Measurements from ENCODE around the gene NUDT8. TPM values are rescaled to one million over a fixed set of nuclear protein-coding genes. Genes with fewer than 3 reads are reported as not detected.

The NUDT8 gene
- total and polyA plus RNA-seq, 9 of the 15 experiments (the other 6 are each of a cell fraction or from before 2014, with no cell fraction given) = 0.23 to 27.8 (median 5.0) TPM

DNA sequence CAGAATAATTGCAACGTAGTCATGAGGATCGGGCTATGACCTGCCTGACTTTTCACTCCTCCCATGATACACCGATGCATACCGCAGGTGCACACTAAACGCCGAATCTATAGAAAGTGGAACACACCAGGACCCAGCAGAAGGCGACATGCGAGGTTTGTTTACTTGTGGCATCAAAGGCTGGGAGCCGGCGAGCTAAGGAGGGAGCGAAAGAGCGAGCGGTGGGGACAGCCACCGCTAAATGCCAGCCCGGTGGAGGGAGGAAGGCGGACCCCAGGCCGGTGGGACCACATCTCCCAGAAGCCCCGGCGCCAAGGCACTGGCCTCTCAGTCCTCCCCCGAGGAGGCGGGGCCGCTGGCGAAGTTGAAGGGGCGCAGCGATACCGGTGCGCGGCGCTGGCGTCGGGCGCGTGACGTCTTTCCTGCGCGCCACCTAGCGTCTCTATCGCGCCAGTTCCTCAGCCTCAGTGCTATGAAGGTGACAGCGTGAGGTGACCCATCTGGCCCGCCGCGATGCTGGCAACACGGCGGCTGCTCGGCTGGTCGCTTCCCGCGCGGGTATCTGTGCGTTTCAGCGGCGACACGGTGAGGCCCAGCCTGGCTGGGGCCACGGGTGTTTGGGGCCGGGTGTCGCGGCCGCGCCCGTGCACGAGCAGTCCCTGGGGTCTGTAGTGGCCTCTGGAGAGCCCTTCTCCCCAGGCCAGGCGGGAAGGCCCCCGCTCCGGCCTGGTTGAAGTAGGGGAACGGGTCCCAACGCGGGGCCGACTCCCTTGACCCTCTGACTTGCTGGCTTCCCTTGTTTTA, 23.0 kb downstream of the NUDT8 start, which contains the start of gene NDUFV1 (continued):
- TF ChIP-seq C11orf30 (IDR thresholded peaks at IDR 0.05; ENCODE audit: low read depth) = peak; percentile 99
- peak; percentile 67 to 92 for TF ChIP-seq MNT (conservative IDR thresholded peaks at IDR 0.05)
- TF ChIP-seq, protein P1, sequence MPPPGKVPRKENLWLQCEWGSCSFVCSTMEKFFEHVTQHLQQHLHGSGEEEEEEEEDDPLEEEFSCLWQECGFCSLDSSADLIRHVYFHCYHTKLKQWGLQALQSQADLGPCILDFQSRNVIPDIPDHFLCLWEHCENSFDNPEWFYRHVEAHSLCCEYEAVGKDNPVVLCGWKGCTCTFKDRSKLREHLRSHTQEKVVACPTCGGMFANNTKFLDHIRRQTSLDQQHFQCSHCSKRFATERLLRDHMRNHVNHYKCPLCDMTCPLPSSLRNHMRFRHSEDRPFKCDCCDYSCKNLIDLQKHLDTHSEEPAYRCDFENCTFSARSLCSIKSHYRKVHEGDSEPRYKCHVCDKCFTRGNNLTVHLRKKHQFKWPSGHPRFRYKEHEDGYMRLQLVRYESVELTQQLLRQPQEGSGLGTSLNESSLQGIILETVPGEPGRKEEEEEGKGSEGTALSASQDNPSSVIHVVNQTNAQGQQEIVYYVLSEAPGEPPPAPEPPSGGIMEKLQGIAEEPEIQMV (tag; conservative IDR thresholded peaks at IDR 0.05; ENCODE audit: low read depth) = no peak
- peak; percentile 84 for TF ChIP-seq KHSRP (IDR thresholded peaks at IDR 0.05)
- 0 out of 2 replicates have a peak, but pooled peaks have one; percentile 74 for TF ChIP-seq KLF13 (tag; IDR thresholded peaks at IDR 0.05; ENCODE audit: borderline replicate concordance, low read depth)
- no peak for TF ChIP-seq COPS2 (conservative IDR thresholded peaks at IDR 0.05)
- TF ChIP-seq NFRKB (IDR thresholded peaks at IDR 0.05; ENCODE audit: low read depth) = no peak
- TF ChIP-seq CHD1 (IDR thresholded peaks at IDR 0.05; ENCODE audit: low read length) = peak; percentile 33
- TF ChIP-seq, protein P2, sequence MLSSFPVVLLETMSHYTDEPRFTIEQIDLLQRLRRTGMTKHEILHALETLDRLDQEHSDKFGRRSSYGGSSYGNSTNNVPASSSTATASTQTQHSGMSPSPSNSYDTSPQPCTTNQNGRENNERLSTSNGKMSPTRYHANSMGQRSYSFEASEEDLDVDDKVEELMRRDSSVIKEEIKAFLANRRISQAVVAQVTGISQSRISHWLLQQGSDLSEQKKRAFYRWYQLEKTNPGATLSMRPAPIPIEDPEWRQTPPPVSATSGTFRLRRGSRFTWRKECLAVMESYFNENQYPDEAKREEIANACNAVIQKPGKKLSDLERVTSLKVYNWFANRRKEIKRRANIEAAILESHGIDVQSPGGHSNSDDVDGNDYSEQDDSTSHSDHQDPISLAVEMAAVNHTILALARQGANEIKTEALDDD (IDR thresholded peaks at IDR 0.05) = no peak
- TF ChIP-seq MEIS2 (IDR thresholded peaks at IDR 0.05; ENCODE audit: partially characterized antibody) = peak; percentile 51
- peak; percentile 92 for TF ChIP-seq SP1 (CRISPR knock-in tag; IDR thresholded peaks at IDR 0.05)
- peak; percentile 81 for TF ChIP-seq CTBP1 (IDR thresholded peaks at IDR 0.05; ENCODE audit: borderline replicate concordance)
- TF ChIP-seq CBFA2T3 (IDR thresholded peaks at IDR 0.05) = no peak
- TF ChIP-seq, protein P3, sequence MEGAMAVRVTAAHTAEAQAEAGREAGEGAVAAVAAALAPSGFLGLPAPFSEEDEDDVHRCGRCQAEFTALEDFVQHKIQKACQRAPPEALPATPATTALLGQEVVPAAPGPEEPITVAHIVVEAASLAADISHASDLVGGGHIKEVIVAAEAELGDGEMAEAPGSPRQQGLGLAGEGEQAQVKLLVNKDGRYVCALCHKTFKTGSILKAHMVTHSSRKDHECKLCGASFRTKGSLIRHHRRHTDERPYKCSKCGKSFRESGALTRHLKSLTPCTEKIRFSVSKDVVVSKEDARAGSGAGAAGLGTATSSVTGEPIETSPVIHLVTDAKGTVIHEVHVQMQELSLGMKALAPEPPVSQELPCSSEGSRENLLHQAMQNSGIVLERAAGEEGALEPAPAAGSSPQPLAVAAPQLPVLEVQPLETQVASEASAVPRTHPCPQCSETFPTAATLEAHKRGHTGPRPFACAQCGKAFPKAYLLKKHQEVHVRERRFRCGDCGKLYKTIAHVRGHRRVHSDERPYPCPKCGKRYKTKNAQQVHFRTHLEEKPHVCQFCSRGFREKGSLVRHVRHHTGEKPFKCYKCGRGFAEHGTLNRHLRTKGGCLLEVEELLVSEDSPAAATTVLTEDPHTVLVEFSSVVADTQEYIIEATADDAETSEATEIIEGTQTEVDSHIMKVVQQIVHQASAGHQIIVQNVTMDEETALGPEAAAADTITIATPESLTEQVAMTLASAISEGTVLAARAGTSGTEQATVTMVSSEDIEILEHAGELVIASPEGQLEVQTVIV (CRISPR knock-in tag; IDR thresholded peaks at IDR 0.05; ENCODE audit: borderline replicate concordance) = no peak
- peak; percentile 93 for TF ChIP-seq ZNF263 (CRISPR knock-in tag; IDR thresholded peaks at IDR 0.05; ENCODE audit: borderline replicate concordance)
- peak; percentile 8 for TF ChIP-seq PRDM10 (IDR thresholded peaks at IDR 0.05; ENCODE audit: partially characterized antibody)
- TF ChIP-seq RBBP5 (IDR thresholded peaks at IDR 0.05; ENCODE audit: borderline replicate concordance, insufficient read depth, low read length, poor library complexity, severe bottlenecking) = peak; percentile 77

Measured in K562 (cell line).